C1 segment of cervical spinal cord (tissue), 14 donors: ENCODE results near the gene PCLO.
A peak's percentile ranks its signal among the peaks of the same experiment; 100 is the strongest.
"Not testable (repeated sequence)": the region's sequence is repeated elsewhere in the genome, so short reads cannot be mapped to it uniquely, and the experiment has no call there.

Source experiments
- DNase-seq, 14 donors: peaks; one replicate each; lab custom pipeline; 2025; lab: John Stamatoyannopoulos, UW

Gene PCLO

DNA sequence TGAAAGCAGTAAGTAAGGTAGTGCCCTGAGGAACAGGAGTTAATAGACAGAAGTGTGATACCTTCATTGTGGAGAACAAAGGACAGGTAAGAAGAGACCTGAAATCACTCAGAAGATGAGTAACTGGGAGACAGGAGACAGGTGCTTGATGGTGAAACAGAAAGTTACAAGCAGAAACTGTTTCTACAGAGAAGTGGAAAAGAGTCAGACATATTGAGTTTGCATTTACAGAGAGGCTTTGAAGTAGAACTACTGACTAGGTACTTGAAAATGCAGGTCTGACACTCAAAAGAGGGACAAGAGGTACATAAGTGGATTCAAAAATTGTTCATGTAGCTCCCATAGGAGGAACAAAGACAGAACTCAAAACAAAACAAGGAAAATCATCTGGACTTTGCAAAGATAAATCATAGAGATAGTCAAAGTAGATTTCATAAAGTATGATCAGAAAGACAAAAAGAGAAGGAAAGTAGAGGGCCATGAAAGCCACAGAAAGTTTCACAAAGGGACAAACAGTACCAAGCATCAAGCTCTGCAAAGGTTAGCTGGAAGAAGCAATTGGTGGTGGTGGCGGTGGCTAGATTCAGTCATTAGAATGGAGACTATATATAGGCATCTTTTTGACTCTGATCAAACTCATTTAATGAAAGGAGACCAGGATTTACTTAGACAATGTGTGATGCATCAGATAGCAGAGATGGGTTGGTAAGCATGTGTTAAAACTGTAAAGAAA, 198.4 kb downstream of the PCLO start:
- DNase-seq = no peak

DNA sequence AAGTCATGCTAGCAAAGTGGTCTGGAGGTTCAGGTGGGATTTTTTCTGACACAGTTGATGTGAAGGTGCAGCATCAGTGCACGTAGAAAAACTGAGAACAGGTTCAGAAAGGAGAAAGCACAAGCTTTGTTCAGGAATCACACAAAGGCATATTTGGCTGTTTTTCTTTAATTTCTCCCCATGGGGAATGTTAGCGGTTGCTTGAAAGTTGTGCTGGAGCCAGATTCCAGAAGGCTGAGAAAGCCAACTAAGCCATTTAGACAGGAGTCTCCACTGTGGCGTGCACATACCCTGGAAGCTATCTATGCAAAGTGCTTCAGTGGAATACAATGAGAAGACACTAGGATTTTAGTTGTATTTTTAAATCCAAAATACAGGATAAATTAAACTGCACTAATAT, 201.4 kb downstream of the PCLO start:
- DNase-seq = peak in 1 of 14 donors; percentile 32

DNA sequence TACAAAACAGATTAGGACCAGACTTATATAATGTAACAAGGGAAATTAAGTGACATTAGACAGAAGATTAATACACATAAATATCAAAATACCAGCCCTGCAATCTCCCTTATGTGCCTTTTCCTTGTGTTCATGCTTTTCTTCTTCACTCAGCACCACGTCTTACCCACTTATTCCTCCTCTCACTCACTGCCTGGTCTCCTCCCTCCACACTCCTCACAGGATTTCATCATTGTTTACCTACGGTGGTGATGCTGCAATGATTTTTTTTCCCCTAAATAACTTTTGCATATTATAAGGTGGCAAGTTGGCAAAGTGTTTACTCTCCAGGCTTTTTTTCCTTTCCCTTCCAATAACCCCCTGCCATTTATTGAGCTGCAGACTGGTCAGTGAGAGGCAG, 203.2 kb downstream of the PCLO start:
- DNase-seq = no peak

DNA sequence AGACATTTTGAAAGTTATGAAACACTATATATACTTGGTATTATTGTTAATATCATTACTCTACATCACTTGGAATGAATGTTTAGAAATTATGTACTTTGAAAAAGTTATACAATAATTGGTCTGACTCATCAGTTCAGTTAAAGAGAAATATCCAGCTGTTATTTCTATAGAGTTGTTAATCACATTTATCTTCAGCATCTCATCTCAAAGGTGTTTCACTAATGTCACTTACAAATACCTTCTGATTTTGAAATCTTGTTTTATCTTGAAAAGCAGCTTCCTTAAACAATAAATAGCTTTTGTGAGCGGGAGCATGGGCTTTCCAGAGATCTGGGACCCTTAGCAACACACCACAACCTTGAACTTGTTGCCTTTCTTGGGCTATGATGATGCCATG, 205.2 kb downstream of the PCLO start:
- no peak for DNase-seq

DNA sequence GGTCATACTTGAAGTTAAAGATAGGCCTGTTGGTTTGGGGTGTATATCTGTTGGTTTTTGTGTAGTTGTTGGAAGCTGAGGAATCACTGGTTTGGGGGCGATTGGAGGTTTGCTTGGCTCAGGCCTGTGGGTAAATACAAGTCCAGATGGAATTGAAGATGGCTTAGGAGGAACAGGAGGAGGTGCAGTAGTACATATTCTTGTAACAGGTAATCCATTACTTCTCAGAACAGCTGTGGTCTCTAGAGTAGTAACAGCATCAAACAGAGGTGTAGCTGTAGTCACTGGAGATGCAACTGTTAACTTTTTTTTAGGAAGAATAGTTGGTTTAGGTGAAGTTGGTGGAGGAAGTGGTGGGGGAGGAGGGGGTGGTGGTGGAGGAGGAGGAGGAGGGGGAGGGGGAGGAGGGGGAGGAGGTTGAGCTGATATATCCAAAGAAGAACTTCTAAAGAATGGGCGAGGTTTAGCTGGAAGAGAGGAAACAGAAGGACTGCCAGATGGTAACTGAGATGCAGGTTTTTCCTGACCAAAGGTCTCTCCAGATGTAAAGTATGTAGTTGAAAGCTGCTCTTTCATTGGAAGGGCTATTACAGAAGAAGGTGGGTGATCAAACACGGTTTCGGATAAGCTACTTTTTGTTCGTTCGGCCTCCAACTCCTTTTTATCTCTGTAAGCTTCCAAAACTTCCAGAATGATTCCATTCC, 209.2 kb downstream of the PCLO start:
- DNase-seq = no peak

DNA sequence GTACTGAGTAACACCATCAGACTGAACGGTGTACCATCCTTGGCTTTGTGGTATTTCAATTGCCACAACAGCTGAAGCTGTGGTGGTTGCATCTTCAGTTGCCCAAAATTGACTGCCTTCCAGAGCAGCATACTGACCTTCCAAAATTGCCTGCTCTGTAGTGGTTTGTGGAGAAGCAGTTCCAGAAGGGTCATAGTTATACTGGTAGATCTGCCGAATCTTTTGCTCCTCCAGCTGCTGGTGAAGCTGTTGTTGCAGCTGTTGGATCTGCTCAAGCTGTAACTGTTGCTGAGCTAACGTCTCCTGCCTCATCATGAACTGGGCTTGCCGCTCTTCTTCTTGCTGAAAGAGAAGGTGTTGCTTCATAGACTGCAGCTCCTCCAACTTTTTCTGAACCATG, 212.2 kb downstream of the PCLO start:
- DNase-seq = no peak

DNA sequence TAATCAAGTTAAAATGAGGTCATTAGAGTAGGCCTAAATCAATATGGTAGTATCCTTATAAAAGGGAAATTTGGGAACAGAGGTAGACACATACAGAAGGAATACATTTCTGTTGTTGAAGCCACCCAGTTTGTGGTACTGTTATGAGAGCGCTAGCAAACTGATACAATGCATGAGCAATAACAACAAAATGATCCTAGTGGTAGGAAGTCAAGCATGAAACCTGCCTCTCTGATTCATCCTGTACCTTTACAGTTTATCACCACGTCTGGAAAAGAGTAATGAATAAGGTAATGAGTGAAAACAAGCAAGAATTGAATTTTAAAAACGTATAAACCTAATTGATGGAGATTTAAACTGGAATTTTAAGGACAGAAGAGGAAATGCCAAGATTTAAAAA, 217.2 kb downstream of the PCLO start:
- DNase-seq = no peak

DNA sequence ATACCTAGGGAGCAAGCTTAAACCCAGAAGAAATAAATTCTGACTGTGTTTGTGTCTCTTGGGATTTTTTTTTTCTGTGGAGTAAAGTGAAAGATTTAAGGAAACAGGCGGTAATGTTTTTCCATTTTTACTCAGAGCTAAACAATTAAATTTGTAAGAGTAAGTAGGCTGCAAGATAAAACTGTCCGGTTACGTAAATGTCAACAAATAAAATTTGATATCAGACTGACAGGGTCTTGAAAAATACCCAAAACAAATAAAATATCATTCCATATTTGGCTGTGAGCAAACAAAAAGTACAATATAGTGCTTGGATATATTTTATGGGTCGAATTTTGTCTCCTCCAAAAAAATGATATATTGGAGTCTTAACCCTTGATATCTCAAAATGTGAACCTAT, 217.6 kb downstream of the PCLO start:
- DNase-seq = no peak

DNA sequence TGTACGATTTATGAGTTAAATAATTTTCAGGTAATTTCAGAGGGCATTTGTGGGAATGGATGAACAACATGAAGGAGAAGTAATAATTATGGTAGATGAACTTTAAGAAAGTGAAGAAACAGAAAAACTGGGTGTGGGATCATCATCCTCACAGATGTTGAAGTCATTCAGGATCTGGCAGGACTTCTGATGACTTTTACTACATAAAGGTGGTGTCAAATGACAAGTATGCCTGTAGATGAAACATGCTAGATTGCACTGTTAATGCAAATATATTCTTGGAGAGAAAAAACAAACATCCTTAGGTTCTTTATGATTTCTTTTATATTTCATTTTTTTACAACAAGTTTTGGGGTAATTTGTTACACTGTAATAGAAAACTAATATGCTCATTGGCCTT, 230.2 kb downstream of the PCLO start:
- DNase-seq = no peak

DNA sequence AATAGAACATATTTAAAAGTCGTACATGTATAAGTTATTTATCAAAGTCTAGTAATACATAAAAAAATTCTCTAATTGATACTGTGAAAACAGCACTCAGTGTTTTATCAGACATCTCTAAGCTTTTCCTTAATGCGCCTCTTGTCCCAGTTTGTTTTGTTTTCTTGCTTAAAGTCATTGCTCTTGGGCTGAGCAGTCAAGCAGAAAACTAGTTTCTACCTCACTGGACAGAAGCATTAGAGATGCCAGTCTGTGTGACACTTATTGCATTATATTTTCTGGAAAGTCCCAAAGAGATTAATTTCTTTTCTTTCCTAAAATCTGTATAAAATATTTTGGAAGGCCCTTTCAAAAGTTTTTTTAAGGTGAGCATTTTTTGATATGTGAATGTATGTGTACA, 236.2 kb downstream of the PCLO start:
- DNase-seq = peak in 1 of 14 donors; percentile 45

DNA sequence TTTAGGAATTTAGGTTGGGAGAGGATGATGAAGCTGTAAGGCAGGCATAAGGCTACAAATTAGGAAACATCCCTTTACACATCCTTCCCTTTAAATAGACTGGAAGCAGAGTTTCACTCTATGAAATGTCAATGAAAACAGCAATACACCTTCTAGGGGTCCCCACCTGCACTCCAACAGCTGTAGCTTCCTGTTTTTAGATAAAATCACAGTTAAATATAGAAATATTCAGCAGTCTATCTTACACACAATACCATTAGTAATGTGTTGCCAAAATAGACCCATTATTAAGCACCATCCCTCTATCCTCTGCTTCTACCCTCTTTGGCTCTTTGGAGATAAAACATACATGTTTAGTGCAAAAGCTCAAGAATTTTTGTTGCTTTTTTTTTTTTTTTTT, 237.4 kb downstream of the PCLO start:
- no peak for DNase-seq

DNA sequence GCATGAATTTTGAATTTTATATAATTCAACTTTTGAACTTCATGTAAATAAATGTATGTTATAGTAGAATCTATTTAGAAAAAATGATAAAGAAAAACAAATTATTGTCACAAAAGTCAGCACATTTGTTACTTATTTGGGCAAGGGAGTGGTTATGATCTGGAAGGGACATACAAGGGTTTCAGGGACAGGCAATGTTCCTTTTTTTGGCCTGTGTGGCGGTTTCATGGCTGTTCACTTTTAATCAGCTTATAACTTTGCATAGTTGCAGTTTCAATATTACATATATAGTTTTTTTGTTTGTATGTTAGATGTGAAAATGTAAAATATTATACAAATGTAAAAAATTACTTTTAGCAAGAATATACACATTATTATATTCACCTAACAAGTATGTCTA, 256.2 kb downstream of the PCLO start:
- no peak for DNase-seq

DNA sequence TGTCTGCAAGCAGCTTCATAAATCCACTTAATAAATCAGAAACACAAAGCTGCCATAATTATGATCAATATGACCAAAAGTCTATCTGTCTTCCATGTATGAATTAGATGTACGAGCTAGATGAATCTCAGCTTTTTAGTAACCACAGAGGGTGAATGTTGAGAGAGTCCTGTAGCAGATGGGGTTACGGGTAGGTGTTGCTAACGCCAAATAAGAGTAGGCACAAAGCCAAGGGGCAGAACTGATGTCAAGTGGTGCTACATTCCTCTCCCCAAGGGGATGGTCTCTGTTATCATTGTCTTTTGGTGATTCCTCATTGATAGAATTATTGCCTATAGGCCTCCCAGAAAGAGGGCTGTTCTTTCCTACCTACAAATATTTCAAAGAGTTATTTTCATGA, 257.8 kb downstream of the PCLO start:
- peak in 1 of 14 donors; percentile 9 for DNase-seq

DNA sequence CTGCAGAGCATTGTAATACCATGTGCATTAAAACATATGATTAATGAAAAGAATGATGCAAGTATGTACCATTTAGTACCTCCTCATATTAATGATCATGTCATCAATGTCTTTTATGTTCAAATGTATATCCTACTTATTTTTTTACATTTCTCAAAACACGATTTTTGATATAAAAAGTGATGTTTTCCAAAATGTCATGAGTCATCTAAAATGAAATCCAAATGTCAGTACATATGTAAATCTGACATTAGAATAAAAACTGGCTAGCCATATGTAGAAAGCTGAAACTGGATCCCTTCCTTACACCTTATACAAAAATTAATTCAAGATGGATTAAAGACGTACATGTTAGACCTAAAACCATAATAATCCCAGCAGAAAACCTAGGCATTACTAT, 261.6 kb downstream of the PCLO start:
- DNase-seq = not testable (repeated sequence)

DNA sequence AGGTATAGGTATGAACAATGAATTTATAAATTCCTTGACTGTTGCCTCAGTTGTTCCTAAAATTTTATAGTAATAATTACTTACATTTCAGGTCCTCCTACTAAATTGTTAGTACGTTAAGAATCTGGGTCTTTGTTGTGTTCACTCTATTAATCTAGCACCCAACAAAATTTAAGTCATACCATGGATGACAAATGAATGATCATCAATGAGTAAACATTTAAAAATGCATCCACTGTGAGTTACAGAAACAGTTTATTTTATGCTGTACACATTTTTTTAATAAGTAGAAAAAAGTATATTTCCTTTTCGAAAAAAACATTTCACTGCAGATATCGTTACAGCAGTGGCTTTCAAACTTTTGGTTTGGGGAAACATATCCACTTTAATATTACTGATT, 265.2 kb downstream of the PCLO start:
- DNase-seq = no peak

DNA sequence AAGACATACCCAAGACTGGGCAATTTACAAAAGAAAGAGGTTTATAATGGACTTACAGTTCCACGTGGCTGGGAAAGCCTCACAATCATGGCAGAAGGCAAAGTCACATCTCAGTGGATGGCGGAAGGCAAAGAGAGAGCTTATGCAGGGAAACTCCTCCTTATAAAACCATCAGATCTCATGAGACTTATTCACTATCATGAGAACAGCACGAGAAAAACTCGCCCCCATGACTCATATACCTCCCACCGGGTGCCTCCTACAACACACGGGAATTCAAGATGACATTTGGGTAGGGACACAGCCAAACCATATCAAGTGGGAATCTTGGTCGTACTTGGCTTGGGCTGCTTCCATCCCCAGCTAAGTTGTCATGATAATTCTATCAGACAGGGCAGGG, 268.3 kb downstream of the PCLO start:
- peak in 1 of 14 donors; percentile 2 for DNase-seq

DNA sequence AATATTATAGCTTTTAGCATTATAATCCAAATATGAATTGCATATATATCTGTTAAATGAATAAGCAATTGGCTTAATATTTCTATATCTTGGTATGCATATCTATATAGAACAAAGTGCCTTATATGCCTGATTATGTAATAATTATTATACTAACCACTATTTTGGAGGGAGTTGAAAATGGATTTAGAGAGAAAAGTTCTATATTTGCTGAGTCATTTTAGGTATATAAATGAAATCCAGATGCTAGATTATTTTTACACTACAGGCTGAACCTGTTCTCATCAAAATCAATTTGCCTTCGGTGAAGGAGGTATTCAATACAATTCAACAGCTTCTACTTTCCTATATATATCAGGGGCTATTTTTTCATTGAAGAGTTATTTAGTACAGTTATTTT, 276.4 kb downstream of the PCLO start:
- no peak for DNase-seq

DNA sequence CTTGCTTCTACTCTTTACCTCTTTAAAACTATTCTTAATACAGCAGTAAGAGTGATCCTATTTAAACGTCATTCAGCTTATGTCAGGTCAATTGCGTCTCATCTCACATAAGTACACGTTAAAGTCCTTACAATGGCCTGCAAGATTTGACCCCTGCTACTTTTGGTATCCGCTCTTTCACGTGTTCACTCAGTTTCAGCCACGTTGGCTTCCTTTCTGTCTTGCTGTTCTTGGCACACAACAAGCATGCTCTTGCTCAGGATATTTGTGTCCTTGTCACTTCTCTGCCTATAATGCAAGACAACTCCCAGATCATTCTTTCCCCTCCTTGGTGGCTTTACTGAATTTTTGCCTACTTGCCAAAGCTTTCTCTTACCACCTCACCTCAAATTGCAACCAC, 296.8 kb downstream of the PCLO start:
- no peak for DNase-seq

DNA sequence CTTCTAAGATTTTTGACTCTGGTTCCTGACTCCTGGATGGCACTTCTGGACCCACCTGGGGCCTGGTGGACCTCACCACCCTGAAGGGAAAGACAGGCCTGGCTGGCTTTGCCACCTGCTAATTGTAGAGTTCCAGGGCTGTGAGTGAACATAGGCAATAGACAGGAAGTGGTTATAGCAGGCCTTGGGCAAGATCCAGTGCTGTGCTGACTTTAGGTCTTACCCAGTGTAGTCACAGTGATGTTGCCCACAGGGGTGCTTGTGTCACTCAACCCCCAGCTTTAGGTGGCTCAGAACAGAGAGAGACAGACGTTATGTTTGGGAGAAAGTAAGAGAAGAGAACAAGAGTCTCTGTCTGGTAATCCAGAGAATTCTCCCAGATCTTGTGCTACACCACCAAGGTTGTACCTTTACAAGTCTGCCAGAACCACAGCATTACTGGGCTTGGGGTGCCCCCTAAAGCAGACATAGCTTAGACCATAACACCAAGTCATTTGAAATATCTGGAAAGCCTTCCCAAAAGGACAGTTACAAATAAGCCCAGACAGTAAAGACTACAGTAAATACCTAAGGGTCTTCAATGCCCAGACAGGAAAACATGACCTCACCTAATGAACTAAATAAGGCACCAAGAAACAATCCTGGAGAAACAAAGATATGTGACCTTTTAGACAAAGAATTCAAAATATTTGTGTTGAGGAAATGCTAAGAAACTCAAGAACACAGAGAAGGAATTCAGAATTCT, 303.4 kb downstream of the PCLO start:
- DNase-seq = no peak

DNA sequence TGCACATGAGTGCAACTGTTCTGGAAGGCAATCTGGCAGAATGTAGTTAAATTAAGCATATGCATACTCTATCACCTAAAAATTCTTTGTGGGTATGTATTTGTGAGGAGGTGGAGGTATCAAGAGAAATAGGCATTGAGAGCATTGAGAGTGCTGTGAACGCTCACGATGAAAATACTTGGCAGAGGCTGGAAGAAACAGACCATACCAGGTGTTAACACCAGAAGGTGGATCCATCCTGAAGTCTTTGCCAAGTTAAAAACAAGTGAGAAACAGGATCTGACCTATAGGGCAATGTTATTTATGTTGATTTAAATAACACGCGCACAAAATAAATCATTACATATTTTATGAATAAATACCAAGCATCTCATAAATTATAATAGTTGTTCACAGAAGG, 311.6 kb downstream of the PCLO start:
- DNase-seq = peak in 1 of 14 donors; percentile 84

DNA sequence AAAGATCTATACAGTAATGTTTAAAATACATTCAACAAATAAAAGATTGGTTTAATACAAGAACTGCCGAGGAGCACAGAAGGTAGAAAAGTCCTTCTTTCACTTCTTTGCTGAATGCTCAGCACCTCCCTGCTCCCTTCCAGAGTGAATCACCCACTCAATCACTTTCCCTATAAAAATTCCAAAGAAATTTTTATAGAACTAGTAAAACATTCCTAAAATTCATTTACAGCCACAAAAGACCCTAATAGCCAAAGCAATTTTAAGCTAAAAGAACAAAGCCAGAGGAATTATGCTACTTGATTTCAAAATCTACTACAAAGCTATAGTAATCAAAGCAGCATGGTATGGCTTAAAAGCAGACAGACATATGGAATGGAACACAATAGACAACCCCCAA, 320.9 kb downstream of the PCLO start:
- no peak for DNase-seq

DNA sequence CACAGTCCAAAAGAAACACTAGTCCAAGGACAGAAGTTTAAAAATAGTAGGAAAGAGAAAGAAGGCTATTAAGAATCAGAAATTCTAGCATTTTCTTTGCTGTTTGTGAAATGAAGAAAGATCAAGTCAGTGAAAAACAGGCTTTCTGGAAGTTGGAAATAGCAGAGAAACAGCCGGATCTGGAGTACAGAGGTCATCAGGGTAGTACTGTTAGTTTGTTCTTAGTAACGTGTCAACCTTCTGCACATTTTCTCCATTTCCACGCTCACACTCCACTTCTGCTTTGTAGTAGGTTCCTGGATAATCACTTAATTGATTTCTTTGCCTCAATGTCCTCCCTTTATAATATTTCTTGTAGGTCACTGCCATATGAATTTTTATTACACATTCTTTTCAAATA, 322.6 kb downstream of the PCLO start:
- DNase-seq = no peak

DNA sequence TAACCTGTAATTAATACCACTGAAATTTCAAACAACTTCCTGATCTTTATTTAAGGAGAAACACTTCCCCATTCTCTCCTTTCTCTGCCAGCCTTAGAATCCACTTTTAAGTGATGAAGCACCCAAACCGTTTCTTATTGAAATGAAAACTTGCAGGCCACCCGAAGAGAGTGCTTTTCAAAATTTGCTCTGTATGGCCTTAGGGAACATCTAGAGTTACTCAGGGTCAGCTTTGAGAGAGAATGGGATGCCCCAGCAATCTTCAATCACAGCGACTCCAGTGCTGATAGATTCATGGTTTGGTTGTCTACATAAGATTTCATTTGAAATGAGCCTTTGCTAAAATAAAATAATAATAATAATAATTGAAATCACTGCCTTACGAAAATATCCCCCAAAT, 323.1 kb downstream of the PCLO start:
- DNase-seq = no peak
